ENCODE data around the gene LCN6.

Gene LCN6

DNA sequence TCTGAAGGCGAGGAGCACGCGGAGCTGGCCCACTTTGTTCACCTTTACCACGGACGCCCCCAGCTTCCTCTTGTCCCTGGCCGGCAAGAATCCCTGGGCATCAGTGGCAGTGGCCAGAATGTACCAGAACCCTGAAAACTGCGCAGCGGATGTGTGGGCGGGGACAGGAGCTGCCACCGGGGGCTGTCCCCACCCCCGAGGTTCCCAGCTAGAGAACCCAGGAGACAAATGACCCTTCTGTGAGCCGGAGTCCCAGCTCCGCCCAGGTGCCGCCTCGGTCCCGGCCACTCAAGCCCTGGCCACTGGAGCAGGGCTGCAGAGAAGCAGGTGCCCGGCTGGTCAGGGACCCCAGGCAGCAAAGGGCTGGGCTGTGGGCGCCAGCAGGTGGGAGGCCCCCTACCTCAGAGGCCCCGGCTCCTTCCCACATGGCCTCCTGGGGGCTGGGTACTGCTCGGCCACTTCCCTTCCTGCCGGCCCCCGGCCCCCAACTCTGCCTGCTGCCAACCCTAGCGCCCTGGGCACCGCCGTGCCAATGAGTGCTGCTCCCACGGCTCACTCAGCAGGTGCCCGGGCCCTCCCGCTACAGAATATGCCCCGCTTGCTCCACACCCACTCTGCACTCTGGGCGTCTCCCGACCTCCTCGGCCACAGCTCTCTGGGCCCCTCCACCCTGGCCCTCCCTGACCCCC, 6.3 kb downstream of the LCN6 start:
- no peak for DNase-seq

DNA sequence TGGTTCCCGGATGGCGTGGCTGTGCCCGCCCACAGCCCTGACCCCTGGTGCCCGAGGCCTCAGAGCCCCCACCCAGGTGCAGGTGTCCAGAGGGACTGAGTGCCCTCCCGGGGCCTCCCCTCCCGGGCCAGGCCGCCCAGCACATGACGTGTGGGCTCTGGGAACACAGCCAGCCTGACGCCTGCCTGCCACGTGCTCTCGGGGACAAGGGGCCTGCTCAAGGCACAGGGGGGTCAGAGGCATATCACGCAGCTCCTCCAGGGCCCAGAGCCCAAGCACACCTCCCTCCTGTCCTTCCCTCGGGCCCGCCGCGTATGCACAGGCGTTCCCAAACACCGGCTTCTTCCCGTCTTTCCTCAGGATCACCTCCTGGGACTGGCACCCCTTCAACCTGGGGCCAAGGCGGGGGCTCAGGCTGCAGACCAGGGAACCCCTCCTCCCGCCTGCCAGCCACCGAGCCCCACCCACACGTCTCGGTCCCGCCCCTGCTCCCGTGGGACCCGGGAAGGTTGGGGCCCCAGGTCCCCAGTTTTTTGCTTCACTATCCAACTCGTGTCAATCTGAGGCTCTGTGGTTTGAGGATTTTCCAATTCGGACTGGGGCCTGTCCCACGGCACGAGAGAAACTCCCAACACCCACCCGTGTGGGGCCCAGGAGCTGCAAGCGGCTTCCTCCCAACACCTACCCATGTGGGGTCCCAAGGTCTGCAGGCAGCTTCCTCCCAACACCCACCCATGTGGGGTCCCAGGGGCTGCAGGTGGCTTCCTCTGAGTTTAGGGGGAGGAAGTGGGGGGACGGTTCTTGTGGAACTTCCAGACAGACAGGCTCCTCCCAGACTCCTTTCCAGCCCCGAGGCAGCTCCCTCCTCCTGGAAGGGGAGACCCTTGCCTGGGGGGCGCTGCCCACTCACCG, 7.1 kb downstream of the LCN6 start:
- no peak for DNase-seq

DNA sequence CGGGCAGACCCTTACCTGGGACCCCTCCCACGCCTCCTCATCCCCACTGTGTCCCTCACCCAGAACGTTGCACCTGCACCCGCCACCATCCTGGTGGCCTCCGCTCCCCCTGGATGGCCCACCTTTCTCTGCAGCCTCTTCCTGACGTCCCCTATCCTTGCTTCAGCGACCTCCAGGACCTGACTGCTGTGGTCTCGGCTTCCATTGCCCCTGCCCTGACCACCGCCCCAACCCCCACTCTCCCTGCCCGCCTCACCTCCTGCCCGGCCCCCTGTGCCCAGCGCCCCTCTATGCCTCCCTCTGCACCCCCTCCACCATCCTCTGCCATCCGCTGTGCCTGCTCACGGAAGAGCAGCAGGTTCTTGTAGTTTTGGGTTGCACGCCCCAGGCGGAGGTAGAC, 7.8 kb downstream of the LCN6 start:
- DNase-seq = no peak

DNA sequence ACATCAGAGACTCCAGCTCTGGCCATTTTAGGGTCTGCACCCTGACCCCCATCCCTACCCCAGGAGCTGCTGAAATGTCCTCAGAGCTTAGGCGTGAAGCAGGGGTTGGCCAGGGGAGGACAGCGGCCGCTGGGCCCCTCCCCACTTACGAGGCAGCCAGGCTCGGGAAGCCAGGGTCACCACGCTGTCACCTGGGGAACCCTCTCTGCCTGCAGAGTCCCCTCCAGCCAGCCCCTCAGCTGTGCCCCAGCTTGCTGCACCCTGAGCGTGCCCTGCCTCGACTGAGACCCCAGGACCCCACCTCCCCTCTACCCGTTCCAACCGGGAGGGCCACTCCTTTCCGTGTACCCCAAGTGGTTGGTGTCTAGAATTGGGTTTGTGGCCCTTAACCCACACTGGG, 8.3 kb downstream of the LCN6 start:
- no peak for DNase-seq

DNA sequence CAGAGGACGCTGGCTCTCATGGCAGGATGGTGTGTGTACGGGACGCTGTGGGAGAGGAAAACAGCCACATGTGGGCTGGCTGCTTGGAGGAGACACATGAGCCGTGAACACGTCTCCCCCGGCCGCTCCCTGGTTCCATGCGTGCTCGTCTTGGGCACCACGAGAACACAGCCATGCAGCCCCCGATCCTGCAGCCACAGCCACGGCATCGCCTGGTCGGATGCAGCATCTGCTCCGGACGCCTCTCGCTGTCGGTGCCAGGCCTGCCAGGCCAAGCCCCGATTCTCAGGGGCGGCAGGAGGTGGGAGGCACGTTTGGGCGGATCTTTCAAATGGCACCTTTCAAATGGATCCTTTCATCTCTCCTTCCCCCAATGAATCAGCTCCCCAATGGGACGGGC, 8.8 kb downstream of the LCN6 start:
- DNase-seq = no peak

DNA sequence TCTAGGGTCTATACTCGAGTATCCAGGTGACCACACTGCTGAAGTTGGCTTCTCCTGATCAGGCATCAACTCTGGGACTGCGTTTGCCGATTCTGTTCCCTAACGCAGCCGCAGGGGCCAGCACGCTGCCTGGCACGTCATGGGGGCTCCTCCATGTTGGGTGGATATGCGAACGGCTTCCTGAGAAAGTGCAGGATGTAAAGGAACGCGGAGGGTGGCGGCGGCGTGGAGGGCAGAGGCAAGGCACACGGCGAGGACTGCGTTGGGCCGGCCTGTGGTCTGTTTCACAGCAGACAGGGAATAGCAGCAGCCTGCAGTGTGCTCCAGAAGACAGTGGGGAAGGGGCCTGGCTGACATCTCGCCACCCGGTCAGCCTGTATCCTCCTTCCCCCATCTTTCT, 9.4 kb downstream of the LCN6 start:
- DNase-seq = no peak

DNA sequence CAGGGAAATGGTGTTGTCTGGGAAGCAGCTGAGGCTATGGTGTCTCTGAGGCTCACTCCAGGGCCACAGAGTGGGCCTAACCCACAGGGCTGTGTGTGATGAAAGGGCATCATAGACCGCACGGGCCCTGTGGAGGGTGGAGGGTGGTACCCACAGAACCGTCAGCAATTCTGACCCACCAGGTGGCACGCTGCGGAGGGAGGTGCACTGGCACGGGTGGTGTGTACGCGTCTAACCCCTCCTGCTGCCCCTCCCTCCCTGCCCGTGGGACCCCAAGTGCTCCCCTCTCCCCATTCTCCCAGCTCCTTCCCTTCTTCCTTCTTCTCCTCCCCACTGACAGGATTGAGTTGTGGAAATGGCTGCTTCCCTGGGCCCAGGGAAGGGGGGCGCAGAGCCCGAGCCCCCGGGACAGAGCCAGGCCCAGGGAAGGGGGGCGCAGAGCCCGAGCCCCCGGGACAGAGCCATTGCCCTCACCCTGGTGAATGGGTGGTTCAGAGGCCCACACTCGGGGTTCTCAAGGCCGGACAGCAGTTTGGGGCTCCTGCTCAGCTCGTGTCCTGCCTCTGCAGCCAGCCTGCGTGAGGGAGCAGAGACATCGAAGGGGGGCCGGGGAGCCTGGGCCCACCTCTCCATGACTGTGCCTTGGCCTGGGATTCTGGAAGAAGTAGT, 12.4 kb downstream of the LCN6 start:
- no peak for DNase-seq

DNA sequence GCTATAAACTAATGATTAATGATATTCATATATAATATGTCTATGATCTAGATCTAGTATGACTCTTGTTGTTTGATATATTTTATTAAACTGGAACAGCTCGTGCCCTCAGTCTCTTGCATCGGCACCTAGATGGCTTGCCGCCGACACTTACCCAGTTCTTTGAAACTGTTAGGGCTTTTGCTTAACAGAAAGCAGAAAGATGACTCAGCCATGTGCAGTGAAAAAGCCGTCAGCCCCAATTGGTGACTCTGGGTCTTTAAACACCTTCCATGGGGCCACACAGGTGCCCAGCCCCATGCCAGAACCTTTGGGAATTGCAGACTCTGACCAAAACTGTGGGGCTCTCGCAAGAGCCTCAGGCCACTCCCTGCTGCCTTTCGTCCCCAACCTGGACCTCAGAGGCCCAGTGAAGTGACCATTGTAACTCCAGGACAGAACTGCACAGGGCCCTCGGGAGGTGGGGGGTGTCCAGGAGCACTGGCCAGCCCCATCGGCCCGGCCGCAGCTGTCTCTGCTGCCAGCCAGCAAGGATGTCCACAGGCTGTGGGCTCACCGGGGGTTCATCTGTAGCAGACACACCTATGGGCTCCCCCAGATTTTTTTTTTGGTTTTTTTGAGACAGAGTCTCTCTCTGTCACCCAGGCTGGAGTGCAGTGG, 13.4 kb downstream of the LCN6 start:
- no peak for DNase-seq

DNA sequence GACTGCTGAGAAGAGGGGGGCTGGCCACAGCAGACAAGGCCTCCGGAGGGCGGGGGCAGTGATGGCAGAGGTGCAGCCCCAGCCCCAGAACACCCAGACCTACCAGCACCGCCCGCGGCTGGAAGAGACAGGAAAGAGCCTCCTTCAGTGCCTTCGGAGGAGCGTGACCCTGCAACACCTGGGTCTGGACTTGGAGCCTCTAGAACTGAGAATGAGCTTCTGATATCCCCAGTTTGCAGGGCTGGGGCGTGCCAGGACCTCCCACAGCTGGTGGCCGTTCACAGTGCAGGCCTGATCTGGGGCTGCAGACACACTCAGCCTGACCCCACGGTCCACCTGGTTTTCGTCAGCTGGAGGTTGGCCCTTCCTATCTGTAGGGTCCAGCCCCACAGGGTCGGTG, 14.7 kb downstream of the LCN6 start:
- DNase-seq = no peak

DNA sequence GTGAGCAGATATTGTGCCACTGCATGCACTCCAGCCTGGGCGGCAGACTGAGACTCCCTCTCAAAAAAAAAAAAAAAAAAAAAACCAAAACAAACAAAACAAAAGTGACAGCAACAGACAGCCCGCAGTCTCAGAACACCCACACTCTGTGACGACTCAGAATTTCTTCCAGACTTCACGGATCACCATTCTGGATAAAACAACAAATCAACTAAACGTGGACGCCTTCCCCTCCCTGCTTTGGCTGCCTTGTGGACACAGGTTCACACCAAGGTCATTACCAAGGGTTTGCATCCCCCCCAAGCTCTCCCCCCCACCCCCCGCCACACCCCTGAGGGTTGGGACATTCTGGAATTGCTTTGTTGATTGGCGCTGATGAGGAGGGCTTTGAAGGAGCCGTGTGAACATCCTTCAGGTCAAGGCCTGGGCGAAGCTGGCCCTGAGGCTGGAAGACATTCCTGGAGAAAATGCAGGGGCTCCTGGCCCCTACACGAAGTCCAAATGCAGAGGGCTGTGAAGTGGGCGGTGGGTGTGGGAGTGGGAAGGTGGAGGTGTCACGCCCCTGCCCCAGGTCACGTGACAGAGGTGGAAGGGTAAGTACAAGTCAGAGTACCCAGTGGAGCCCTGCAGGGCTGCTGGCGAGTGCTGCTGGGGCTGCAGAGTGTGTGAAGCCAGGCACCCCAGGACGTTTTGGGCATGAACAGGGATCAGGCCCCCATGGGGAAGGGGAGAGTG, 15.7 kb downstream of the LCN6 start:
- no peak for DNase-seq

DNA sequence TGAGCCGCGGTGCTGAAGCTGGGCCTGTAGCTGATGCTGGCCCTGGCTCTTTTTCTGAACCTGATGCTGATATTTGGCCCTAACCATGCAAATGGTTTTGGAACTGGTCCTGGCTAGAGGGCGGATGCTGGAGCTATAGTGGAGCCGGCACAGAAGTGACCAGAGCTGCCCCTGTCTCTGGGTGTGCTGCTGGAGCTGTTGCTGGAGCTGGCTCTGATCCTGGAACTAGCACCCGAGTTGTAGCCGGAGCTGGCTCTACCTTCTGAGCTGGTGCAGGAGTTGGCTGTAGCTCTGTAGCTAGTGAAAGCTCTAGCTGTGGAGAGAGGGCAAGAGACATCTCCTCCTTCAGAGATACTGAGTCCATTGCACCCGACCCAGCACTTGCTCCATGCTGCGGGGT, 18.4 kb downstream of the LCN6 start:
- no peak for DNase-seq

DNA sequence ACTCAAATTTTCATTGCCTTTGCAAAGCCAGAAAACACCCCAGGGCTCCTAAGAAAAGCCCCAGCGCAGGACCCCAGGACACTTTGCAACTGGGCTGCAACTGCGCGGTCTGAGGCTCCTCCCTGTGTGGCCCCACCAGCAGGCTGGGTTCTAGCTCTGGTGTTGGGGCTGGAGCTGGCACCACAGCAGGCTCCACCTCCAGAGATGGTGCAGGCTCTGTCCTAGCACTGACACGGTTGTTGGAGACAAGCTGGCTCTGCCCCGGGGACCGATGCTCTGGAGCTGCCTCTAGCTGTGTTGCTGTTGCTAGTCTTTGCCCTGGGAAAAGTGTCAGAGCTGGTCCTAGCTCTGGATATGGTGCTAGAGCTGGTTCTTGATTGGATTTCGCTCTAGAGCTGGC, 19.2 kb downstream of the LCN6 start:
- no peak for DNase-seq

DNA sequence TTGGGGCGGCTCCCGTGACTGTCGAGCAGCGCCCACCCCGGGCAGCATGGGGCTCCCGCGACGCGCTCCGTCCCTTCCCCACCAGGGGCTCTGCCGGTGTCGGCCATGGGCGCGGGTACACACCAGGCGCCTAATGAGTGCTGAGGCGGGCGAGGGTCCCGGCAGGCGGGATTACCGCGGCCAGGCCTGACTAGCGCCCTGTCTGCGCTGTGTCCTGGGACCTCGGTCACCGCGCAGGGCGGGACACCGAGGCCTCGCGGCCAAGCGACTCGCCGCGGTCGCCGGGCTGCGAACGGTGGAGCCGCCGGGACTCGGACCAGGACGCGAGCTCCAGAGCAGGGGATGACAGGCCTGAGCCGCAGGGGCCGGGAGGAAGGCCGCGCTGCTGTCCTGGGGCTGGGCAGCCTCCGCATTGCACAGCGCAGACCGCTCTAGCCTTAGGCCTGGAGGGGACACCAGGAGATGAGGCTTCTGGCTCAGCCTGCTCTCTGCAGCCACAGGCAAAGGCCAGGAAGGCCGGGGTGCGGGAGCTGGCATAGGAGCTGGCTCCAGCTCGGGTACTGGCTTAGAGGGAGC, 19.7 kb downstream of the LCN6 start:
- no peak for DNase-seq

DNA sequence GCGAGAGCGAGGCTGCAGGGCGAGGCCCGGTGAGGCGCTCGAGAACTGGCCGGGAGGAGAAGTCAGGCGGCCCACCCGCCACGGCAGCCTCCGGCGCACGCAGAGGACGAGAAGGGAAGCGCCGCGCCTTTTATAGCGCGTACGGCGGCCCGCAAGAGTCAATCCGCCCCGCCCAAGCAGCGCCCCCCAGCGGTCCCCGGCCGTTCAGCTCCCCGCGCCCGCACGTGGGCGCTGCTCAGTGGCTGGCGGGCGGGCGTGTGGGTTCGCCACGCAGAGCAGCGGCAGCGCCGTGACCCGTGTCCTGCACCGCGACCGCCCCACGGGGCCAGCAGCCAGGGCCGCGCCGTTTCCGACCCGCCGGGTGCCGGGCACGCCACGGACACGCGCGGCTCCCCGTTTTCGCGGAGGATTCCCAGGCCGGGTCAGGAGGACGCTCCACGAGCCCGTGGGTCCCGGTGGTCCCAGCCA, 20.2 kb downstream of the LCN6 start:
- peak; percentile 93 for DNase-seq

DNA sequence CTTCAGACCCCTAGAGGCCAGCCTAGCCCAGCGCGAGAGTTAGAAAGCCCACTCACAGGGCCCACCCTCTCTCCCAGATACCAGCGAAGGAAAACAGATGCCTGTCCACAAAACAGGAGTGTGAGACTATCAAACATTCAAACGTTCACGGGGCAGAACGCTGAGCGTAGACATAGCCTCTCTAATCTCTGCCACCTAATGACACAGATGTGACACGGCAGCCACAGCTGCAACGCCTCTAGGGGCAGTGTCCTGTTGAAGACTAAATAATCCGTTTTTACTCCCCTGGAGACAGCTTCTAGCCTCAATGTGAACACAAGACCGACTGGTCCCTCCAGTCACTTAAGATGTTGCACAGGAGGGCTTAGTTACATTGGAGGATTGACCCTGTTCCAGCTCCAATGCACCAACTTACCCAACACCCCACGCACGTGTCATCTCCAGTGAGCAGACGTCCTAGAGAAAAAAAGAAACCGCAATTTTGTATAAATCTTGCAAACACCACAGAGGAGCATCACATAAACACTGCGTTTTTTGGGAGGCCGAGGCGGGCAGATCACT, 21.6 kb downstream of the LCN6 start:
- DNase-seq = no peak

DNA sequence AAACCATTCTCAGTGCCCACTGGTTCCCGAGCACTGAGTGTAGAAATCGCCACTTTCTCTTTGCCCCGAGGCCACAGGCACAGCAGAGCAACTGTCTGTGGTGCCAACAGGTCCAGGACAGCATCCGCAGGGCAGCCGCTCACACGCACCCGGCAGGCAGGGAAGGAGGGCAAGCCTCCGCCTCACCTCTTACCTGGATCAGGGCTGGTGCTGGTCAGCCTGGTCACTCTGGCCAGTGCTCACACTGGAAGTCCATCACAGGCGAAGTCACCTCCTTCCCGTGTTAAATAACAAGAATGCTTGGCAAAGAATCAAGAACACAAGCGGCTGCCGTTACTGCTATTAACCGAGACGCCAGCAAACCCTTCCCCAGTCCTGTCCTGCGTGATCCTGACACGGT, 22.2 kb downstream of the LCN6 start:
- DNase-seq = no peak

DNA sequence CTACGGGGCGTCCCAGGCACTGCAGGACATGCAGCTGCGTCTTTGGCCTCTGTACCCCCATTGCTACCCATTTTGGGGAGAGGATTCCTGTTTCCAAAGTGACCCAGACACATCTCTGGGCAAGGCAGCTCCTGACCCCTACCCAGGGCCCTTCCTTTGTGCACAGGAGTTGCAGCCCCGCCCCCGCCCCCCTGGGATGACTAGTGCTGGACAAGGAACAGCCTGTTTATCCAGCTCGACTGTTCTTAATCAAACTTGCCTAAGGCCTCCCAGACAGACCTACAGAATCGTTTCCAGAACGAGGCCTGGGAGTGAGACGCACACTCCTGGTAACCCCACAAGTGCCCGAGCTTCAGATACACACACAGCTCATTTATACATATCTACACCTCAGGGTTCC, 22.7 kb downstream of the LCN6 start:
- DNase-seq = no peak

DNA sequence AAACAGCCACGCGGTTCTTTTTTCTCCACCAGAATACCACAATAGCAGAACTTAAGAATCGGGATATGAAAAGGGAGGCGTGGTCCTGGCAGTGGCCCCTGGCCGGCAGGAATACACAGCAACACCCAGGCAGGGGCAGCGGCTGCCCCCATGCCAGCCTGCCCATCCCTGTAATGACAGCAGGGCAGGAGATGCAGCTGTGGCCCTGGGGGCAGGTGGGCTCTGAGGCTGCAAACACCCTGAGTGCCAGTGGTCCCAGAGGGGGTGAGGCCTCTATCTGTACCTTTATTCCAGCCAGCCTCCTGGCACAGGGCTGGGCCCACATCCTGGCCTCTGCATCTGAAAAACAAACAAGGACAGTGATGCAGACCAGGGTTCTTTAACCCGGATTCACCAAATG, 23.6 kb downstream of the LCN6 start:
- no peak for DNase-seq

DNA sequence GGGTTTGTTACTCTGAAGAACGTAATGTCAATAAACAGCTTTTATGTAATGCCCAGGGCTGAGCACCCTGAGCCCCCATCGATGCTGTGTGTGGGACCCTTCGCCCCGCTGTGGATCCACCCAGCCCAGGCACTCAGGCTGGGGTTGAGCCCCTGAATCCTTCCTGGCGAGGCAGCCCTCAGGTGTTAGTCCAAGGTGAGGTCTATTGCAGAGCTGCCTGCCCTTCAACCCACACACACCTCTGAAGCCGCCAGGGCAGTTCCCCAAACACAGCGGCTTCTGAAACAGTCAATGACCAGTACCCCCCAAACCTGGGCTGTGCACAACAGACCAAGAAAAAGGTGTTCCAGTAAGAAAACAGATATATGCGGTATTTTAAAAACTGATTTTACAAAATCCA, 24.3 kb downstream of the LCN6 start:
- DNase-seq = no peak

DNA sequence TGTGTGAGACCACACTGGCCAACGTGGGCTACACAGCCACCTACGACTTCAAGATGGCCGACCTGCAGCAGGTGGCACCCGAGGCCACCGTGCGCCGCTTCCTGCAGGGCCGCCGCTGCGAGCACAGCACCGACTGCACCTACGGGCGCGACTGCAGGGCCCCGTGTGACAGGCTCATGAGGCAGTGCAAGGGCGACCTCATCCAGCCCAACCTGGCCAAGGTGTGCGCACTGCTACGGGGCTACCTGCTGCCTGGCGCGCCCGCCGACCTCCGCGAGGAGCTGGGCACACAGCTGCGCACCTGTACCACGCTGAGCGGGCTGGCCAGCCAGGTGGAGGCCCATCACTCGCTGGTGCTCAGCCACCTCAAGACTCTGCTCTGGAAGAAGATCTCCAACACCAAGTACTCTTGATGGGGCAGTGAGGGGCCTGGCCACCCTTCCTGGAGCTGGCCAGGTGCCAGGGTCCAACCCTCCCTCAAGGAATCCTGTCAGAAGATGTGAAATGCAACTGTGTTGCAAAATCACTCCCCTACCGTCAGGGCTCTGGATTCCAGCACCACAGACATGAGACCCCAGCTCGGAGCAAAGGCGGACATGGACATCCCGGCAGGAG, 24.9 kb downstream of the LCN6 start:
- no peak for DNase-seq

DNA sequence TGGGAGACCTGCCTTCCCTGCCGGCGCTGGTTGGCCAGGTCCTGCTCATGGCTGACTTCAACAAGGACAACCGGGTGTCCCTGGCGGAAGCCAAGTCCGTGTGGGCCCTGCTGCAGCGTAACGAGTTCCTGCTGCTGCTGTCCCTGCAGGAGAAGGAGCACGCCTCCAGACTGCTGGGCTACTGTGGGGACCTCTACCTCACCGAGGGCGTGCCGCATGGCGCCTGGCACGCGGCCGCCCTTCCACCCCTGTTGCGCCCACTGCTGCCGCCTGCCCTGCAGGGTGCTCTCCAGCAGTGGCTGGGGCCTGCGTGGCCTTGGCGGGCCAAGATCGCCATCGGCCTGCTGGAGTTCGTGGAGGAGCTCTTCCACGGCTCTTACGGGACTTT, 25.4 kb downstream of the LCN6 start:
- DNase-seq = no peak

Data from NCI-H2171 (cell line).